ENCODE results near the gene EIF4H.
"Not testable (repeated sequence)": the region's sequence is repeated elsewhere in the genome, so short reads cannot be mapped to it uniquely, and the experiment has no call there.

The EIF4H gene

GRCh38 chr7:74193913-74194312, 19.8 kb downstream of the EIF4H start:
- Histone ChIP-seq H3K9ac (ENCODE audit: low read length) (no peak overlapping the region), H3K4me1 (ENCODE audit: control insufficient read depth, insufficient read depth, low read length) (no peaks in the 10 kb centered on the region), H3K4me3 (ENCODE audit: low read length) (no peak overlapping the region), H3K27ac (ENCODE audit: low read depth, low read length) (no peak overlapping the region), H3K36me3 (ENCODE audit: control insufficient read depth, insufficient read depth, low read length) (peaks cover 46% of the 10 kb centered on the region), H3K27me3 (ENCODE audit: control insufficient read depth, insufficient read depth, low read length) (no peaks in the 10 kb centered on the region)

- no peak overlapping the region for H3K9ac ChIP-seq (ENCODE audit: low read length)
- no peaks in the 10 kb centered on the region for H3K4me1 ChIP-seq (ENCODE audit: control insufficient read depth, insufficient read depth, low read length)
- H3K27ac ChIP-seq (ENCODE audit: low read depth, low read length): no peak overlapping the region
- H3K27me3 ChIP-seq (ENCODE audit: control insufficient read depth, insufficient read depth, low read length): no peaks in the 10 kb centered on the region
- peaks cover 43% of the 10 kb centered on the region for H3K36me3 ChIP-seq (ENCODE audit: control insufficient read depth, insufficient read depth, low read length)
- H3K4me3 ChIP-seq (ENCODE audit: low read length): no peak overlapping the region
These were observed 20.5 kb downstream of the EIF4H start for GRCh38 chr7:74194686-74195085.

- H3K4me3 ChIP-seq (ENCODE audit: low read length); H3K9ac ChIP-seq (ENCODE audit: low read length); H3K4me1 ChIP-seq (ENCODE audit: control insufficient read depth, insufficient read depth, low read length); H3K27me3 ChIP-seq (ENCODE audit: control insufficient read depth, insufficient read depth, low read length); H3K27ac ChIP-seq (ENCODE audit: low read depth, low read length): not testable (repeated sequence)
- peaks cover 37% of the 10 kb centered on the region for H3K36me3 ChIP-seq (ENCODE audit: control insufficient read depth, insufficient read depth, low read length)
These were observed 21.1 kb downstream of the EIF4H start for GRCh38 chr7:74195139-74195860.

- H3K27me3 ChIP-seq (ENCODE audit: control insufficient read depth, insufficient read depth, low read length); H3K4me1 ChIP-seq (ENCODE audit: control insufficient read depth, insufficient read depth, low read length); H3K9ac ChIP-seq (ENCODE audit: low read length); H3K27ac ChIP-seq (ENCODE audit: low read depth, low read length); H3K4me3 ChIP-seq (ENCODE audit: low read length): not testable (repeated sequence)
- H3K36me3 ChIP-seq (ENCODE audit: control insufficient read depth, insufficient read depth, low read length): peaks cover 30% of the 10 kb centered on the region
These were observed 22.0 kb downstream of the EIF4H start for GRCh38 chr7:74195968-74196654.

DNA sequence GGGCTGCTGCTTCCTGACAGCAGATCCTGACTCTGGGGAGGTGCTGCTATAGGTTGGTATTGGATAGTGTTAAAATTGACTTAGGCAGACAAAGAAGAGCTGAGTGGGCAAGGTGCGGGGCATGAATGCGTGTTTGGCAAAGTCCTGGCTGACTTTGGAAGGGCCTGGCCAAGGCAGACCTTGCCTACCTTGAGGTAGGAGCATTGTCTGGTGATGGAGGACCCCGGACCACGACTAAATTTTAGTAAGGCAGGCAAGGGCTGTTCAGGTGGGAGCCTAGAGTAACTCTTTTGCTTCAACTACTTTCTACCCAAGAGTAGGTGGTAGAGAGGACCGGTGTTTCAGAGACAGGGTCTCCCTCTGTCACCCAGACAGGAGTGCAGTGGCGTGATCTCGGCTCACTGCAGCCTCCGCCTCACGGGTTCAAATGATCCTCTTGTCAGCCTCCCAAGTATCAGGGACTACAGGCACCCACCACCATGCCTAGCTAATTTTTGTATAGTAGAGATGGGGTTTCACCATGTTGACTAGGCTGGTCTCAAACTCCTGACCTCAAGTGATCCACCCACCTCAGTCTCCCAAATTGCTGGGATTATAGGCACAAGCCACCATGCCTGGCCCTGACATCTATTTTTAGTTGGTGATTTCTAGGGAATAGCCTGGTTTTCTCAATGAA, 23.4 kb downstream of the EIF4H start:
- Histone ChIP-seq H3K27me3 (ENCODE audit: control insufficient read depth, insufficient read depth, low read length) (no peaks in the 10 kb centered on the region), H3K27ac (ENCODE audit: low read depth, low read length) (no peak overlapping the region), H3K36me3 (ENCODE audit: control insufficient read depth, insufficient read depth, low read length) (peaks cover 22% of the 10 kb centered on the region), H3K4me1 (ENCODE audit: control insufficient read depth, insufficient read depth, low read length) (no peaks in the 10 kb centered on the region), H3K4me3 (ENCODE audit: low read length) (no peak overlapping the region), H3K9ac (ENCODE audit: low read length) (no peak overlapping the region)

DNA sequence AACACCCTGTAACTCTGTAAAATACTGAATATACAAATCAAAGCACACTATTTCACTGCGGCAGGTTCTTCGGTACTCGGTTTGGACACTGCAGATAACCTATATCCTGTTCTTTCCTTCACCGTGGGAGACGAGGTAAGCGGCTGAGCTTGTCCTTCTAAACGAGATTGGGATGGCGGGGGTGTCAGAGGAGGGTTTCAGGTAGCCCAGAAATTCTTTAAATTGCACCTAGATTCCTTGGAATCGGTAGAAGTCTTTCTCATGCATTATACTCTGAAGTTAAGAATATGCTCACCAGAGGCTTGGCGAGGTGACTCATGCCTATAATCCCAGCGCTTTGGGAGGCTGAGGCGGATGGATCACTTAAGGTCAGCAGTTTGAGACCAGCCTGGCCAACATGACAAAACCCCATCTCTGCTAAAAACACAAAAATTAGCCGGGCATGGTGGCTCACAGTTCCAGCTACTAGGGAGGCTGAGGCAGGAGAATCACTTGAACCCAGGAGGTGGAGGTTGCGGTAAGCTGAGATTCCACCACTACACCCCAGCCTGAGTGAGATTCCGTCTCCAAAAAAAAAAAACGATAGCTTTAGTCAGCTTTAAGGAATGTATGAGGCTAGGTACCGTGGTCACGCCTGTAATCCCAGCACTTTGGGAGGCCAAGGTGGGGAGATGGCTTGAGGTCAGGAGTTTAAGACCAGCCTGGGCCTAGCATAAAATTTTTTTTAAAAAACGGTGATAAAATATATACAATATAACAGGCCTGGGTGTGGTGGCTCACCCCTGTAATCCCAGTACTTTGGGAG, 25.6 kb downstream of the EIF4H start:
- no peak overlapping the region for H3K9ac ChIP-seq (ENCODE audit: low read length)
- no peaks in the 10 kb centered on the region for H3K27me3 ChIP-seq (ENCODE audit: control insufficient read depth, insufficient read depth, low read length)
- peaks cover 7% of the 10 kb centered on the region for H3K36me3 ChIP-seq (ENCODE audit: control insufficient read depth, insufficient read depth, low read length)
- H3K4me1 ChIP-seq (ENCODE audit: control insufficient read depth, insufficient read depth, low read length): no peaks in the 10 kb centered on the region
- H3K27ac ChIP-seq (ENCODE audit: low read depth, low read length): no peak overlapping the region
- H3K4me3 ChIP-seq (ENCODE audit: low read length): no peak overlapping the region

GRCh38 chr7:74202841-74203556, 28.8 kb downstream of the EIF4H start:
- Histone ChIP-seq H3K9ac (ENCODE audit: low read length) (no peak overlapping the region), H3K4me3 (ENCODE audit: low read length) (no peak overlapping the region), H3K27me3 (ENCODE audit: control insufficient read depth, insufficient read depth, low read length) (peaks cover 2% of the 10 kb centered on the region), H3K36me3 (ENCODE audit: control insufficient read depth, insufficient read depth, low read length) (no peaks in the 10 kb centered on the region), H3K4me1 (ENCODE audit: control insufficient read depth, insufficient read depth, low read length) (no peaks in the 10 kb centered on the region), H3K27ac (ENCODE audit: low read depth, low read length) (no peak overlapping the region)

DNA sequence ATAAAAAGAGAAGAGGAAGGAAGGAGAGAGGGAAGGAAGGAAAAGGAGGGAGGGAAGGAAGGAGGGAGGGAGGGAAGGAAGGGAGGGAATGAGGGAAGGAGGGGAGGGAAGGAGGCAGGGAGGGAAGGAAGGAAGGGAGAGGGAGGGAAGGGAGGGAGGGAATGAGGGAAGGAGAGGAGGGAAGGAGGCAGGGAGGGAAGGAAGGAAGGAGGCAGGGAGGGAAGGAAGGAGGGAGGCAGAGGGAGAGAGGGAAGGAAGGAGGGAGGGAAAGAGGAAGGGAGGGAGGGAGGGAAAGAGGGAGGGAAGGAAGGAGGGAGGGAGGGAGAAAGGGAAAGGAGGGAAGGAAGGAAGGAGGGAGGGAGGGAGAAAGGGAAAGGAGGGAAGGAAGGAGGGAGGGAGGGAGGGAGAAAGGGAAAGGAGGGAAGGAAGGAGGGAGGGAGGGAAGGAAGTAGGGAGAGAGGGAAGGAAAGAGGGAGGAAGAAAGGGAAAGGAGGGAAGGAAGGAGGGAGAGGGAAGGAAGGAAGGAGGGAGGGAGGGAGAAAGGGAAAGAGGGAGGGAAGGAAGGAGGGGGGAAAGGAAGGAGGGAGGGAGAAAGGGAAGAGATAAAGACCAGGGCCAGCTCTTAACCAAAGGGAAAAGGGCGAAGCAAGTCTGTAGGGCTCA, 29.9 kb downstream of the EIF4H start:
- no peaks in the 10 kb centered on the region for H3K36me3 ChIP-seq (ENCODE audit: control insufficient read depth, insufficient read depth, low read length)

DNA sequence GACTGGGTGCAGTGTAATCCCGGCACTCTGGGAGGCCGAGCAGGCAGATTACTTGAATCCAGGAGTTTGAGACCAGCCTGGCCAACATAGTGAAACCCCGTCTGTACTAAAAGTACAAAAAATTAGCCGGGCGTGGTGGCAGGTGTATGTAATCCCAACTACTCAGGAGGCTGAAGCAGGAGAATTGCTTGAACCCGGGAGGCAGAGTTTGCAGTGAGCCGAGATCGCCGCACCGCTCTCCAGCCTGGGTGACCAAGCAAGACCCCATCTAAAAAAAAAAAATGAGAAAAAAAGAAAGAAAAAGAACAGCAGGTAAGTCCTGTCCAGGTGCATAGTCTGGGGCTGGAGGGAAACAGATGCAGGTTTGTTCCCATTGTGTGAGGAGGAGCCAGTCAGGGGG, 31.9 kb downstream of the EIF4H start:
- not testable (repeated sequence) for H3K27me3 ChIP-seq (ENCODE audit: control insufficient read depth, insufficient read depth, low read length); H3K4me1 ChIP-seq (ENCODE audit: control insufficient read depth, insufficient read depth, low read length); H3K9ac ChIP-seq (ENCODE audit: low read length); H3K27ac ChIP-seq (ENCODE audit: low read depth, low read length); H3K36me3 ChIP-seq (ENCODE audit: control insufficient read depth, insufficient read depth, low read length); H3K4me3 ChIP-seq (ENCODE audit: low read length)

More for the DNA sequence above, 29.9 kb downstream of the EIF4H start:
- H3K27me3 ChIP-seq (ENCODE audit: control insufficient read depth, insufficient read depth, low read length): peaks cover 2% of the 10 kb centered on the region
- no peak overlapping the region for H3K4me3 ChIP-seq (ENCODE audit: low read length)
- no peaks in the 10 kb centered on the region for H3K4me1 ChIP-seq (ENCODE audit: control insufficient read depth, insufficient read depth, low read length)
- no peak overlapping the region for H3K9ac ChIP-seq (ENCODE audit: low read length)
- H3K27ac ChIP-seq (ENCODE audit: low read depth, low read length): no peak overlapping the region

- H3K4me1 ChIP-seq (ENCODE audit: control insufficient read depth, insufficient read depth, low read length): no peaks in the 10 kb centered on the region
- peak overlapping the region; percentile 56 for H3K4me3 ChIP-seq (ENCODE audit: low read length)
- no peak overlapping the region for H3K27ac ChIP-seq (ENCODE audit: low read depth, low read length)
- no peak overlapping the region for H3K9ac ChIP-seq (ENCODE audit: low read length)
- peaks cover 2% of the 10 kb centered on the region for H3K27me3 ChIP-seq (ENCODE audit: control insufficient read depth, insufficient read depth, low read length)
- no peaks in the 10 kb centered on the region for H3K36me3 ChIP-seq (ENCODE audit: control insufficient read depth, insufficient read depth, low read length)
These were observed 32.5 kb downstream of the EIF4H start for GRCh38 chr7:74206589-74207120.

- Histone ChIP-seq H3K36me3 (ENCODE audit: control insufficient read depth, insufficient read depth, low read length) (no peaks in the 10 kb centered on the region), H3K9ac (ENCODE audit: low read length) (no peak overlapping the region), H3K4me1 (ENCODE audit: control insufficient read depth, insufficient read depth, low read length) (no peaks in the 10 kb centered on the region), H3K27me3 (ENCODE audit: control insufficient read depth, insufficient read depth, low read length) (peaks cover 2% of the 10 kb centered on the region), H3K4me3 (ENCODE audit: low read length) (no peak overlapping the region), H3K27ac (ENCODE audit: low read depth, low read length) (no peak overlapping the region)
These were observed 33.4 kb downstream of the EIF4H start for GRCh38 chr7:74207586-74207985.

Data from rectal smooth muscle tissue (tissue), 1 donor.